GM18507 (cell line): ENCODE data around the gene HINT2.

Experiments
- DNase-seq: peaks from one replicate; pipeline ENCODE4 v3.0.0; 2011; ENCODE audit warnings: low read depth; ENCODE audit not compliant: insufficient read length; ENCODE audit errors: extremely low spot score
- FAIRE-seq: peaks from 2 replicates; lab custom pipeline; 2011; peaks lifted over from hg19 to GRCh38; lab: Jason Lieb, UNC

The HINT2 gene

DNA sequence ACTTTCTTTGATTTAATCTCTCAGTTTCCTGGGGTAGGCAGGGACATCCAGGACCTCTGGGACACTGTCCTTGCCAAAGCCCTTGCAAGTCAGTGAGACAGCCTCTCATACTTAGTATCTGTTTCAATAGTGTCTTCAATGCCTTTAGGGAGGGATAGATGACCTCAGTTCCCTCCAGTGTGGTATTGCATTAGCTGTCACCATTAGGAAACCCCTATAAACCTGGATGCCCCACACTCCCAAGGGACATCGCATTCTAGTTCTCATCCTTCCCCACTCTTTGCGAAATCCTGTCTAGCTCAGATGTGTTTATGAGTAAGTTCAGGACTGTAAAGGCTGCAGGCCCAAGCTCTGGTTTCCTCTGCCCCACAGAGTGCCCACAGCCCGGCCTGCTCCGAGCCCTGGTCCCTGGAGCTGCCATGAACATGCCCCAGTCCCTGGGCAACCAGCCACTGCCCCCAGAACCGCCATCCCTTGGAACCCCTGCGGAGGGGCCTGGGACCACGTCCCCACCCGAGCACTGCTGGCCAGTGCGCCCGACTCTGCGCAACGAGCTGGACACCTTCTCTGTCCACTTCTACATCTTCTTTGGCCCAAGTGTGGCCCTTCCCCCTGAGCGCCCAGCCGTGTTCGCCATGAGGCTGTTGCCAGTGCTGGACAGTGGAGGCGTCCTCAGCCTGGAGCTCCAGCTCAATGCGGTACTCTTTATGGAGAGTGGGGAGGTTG, 27.3 kb upstream of the HINT2 start:
- no peak for FAIRE-seq
- no peak for DNase-seq

DNA sequence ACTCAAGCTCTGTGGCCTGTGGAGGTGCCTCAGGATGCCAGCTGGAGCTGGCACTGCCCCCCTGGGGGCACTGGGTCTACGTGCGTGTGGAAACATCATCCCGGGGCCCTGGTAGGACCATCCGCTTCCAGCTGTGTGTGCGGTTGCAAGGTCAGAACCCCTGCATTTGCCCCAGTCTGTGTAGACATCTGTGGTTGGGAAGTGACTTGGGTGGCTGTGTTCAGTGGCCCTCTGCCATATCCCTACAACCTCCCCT, 26.7 kb upstream of the HINT2 start:
- FAIRE-seq (no peak), DNase-seq (no peak)

DNA sequence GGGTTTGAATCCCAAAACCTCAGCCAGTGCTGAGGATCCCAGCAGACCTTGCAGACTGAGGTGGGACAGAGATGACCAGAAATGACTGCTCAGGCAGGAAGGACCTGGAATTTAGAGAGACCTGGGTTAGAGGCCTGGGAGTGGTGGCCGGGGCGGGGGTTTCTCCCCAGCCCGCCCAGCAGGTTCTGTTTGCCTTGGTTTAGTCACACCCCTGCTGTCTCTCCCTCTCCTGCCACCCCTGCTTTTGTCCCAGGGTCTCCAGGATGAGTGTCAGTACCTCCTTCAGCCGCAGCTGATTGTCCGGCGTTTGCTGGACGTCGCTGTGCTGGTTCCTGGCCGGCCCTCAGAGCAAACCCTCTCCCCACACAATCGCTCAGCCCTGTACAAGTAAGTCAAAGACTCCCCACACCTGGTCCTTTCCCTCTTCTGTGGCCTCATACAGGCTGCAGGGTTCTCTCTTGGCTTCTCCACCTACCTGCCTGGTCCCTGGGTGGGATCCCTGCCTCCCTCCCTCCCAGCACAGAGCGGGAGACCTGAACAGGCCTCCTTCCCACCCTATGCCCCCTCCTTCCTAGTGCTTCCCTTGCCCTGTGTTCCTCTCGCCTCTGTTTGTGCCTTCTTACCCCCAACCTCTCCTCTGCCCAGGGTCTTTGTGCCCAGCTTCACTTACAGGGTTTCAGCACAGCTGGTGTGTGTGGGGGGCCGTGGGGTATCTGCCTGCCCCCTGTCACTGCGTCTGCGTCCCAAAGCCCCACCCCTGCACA, 26.2 kb upstream of the HINT2 start:
- no peak for DNase-seq
- FAIRE-seq = no peak

DNA sequence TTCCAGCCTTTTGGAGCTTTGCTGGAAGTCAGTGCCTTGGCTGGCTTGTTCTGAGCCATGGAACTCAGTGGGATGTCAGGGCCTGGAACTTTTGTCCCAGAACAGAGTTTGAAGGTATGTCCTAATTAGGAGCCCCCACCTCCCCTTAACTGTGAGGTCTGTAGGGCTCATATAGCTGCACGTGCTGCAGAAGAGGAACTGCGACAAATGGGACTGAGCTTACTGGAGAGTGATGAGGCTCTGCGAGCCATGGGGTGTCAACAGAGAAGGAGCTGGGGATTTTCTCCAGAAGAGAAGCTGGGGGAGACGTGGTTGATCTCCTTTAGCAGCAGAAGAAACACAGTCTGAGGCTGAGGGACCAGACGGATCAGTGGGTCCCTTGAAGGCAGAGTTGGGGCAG, 25.1 kb upstream of the HINT2 start:
- FAIRE-seq (no peak), DNase-seq (no peak)

DNA sequence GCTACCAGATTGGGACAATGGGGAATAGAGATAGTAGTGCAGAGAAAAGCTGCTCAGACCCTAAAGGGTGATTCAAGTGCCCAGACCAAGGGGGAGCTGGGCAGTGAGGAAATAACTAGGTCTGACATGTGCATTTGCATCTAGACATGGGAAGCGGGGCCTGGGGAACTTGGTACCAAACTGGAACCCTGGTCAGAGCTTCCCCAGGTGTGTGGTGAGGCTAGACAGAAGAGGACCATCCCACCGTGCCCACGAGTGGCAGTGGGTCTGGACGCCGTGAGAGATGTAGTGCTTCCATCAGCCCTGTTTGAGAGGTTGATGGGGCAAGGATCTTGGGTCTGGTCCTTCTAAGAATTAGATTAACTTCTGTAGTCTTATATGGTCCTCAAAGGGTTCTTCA, 21.8 kb upstream of the HINT2 start:
- DNase-seq = no peak
- no peak for FAIRE-seq

DNA sequence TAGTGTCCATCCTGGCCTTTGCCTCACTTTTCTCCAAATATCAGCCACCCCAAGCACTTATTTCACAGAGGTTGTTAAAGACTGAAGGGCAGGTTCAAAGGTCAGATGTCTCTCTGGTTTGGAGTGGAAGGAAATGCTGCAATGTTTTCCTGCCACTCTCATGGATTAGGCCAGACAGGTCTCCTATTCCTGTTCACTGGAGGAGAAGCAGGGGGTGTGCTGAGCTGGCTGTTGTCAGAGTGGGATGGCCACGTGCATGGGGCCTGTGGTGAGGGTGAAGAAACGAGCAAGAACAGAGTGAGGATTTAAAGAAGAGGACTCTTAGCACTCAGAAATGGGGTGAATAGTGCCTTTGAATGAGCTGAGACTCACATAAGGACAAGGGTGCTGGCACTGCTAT, 20.9 kb upstream of the HINT2 start:
- FAIRE-seq = peak; percentile 44
- DNase-seq = no peak

DNA sequence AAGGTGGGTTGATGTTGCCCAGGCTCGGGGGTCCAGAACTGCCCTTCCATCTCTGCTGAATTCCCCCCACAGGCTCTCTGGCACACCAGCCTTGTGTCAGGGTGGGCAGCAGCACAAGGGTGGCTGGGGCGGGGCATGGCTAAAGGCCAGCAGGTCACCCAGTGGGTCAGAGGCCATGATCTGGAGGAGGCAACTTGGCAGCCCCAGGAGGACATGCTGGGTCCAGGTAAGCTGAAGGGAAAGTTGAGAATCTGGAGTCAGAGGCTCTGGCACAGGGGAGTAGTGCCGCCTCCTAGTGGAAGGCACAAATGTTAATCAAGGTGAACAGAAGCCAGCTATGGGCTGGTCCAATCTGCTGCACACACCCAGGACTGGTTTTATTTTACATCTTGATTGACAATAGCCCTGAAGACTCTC, 20.4 kb upstream of the HINT2 start:
- peak; percentile 69 for FAIRE-seq

DNA sequence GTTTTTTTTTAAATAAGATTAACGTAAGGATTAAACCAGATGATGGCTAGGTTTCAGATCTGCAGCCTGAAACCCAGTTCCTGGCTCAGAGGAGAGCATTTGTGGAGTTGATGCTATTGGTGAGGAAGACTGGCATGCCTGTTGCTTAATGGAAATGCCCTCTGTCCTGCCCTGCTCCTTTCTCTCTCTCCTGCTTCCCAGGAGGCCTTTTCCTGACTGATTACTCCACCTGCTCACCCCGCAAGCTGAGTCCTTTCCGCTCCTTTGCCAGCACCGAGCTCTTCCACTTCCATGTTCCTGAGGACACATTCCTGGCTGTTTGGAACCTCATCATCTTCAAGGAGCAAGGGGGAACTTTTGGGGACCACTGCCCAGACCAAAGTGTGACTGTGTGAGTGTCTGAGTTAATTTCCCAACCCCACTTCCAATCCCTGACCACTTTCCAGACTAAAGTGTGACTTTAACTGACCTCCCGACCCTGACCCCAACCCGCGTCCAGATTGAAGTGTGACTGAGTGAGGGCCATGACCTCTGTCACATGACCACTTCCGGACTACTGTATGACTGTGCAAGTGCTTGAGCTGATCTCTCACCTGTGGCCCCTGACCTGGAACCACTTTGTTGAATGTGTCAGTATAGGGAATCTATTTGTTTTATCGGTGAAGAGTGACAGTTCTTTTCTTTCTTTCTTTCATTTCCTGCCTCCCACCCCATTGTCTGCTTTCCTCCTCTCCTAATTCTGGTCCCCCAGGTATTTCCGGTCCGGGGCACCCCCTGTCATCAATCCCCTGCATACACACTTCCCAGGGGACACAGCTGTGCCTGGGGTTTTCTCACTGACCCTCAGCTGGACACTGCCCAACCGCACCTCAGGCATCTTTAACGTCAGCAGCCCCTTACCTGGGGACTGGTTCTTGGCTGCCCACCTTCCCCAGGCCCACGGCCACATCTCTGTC, 19.7 kb upstream of the HINT2 start:
- DNase-seq (no peak), FAIRE-seq (peak; percentile 24)

More for the DNA sequence above, 20.4 kb upstream of the HINT2 start:
- DNase-seq = no peak

DNA sequence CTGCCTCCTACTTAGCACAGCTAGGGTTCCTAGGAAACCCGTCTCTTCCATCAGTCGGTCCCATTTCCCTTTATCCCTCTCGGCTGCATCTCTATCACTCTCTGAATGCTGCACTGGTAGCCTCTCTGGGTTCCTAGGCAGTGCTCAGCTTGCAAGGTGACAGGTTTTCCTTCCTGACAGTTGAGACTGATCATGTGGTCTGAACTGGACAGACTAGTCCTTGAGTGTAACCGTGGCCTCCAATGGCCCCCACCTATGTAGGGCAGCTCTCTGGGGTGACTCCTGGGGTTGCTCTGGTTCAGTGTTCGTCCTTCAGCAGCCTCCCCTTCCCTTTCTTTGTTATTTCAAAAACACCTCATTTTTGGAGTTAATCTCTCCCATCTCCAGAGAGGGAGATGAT, 18.0 kb upstream of the HINT2 start:
- FAIRE-seq = no peak

DNA sequence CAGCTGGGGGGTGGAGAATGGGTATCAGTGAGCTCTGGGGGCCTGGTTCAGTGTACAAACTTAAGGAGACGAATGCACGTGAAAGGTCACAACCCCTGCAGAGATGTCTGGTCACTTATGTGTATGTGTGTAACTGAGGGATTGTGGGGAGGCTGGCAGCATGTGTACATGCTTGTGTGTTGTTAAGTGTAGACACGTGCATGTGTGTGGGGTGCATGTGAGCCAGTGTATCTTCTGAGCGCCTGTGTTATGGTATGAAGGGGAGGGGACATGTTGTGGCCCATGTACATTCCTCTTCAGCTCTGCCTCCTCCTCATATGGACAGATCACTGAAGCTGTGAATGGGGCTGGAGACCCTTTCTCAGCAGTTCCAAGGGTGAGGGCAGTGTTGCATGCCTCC, 16.2 kb upstream of the HINT2 start:
- no peak for FAIRE-seq
- DNase-seq = no peak

More for the DNA sequence above, 18.0 kb upstream of the HINT2 start:
- no peak for DNase-seq

DNA sequence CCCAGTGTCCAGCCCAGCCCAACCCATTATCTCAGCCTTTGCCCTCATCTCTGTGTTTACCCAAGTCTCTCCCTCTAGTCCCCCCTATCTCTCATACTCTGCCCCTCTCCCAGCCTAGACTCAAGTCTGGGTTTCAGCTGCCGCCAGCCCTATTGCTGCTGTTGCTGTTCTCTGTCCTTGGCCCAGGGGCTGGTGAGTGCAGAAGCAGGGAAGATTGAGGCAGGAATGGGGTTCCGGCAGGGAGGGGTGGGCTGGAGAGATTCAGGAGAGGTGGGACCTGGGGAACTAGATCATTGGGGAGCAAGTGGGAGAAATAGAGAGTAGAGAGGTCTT, 14.9 kb upstream of the HINT2 start:
- no peak for FAIRE-seq
- DNase-seq = no peak

DNA sequence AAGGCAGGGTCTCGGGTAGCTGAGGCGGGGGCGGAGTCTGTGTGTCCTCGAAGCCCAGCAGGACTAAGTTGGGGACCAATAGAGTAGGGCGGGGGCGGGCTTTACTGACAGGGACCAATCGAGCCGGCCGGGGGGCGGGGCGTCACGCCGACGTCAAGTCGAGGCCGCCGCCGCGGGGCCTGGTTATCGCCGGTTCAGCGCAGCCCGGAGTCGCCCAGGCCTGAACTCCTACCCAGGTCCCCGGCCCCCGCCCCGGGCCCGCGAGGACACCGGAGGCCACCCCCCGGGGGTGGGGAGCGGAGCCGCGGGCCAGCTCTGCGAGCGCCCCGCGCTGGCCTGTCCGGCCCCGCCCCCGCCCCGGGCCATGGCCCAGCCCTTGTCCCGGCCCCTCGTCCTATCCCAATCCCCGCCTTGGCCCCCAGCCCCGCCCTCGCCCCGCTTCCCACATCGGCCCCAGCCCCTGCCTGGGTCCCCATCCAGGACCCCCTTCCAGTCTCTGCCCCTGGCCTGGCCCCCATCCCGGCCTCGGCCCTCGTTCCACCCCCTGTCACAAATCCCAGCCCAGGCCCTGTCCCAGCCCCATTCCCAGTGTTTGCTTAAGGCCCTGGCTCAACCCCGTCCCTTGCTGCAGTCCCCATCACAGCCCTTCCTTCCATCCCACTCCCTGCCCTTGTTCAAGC, 14.4 kb upstream of the HINT2 start, which contains the start of gene TMEM8B:
Gene TMEM8B (plus strand): TSS at position 145 of the 680 bp plus-strand sequence. CDS start 220 bp downstream, at position 365.
- DNase-seq (peak; percentile 90), FAIRE-seq (peak; percentile 79)

DNA sequence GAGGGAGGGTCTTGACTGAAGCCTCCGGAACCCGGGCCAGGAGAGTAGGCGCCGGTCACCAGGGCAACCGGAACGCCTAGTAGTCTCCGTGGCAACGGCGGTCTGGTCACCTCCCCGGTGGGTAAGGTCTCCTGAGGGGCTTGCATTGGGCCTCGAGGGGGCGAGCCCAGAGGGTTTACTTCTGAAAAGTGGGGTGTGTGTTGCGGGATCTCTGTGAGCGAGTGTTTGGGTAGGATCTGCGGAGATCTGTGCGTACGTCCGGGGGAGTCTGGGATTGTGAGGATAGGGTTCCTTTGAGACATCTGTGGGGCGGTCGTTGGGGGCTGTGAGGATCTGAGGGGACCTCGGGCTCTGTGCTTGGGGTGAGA, 13.9 kb upstream of the HINT2 start, which contains the start of gene FAM221B:
Gene FAM221B (minus strand): TSS at position 17 of the 368 bp plus-strand sequence. CDS start 2,571 bp downstream, outside the sequence.
- no peak for FAIRE-seq
- DNase-seq = no peak

DNA sequence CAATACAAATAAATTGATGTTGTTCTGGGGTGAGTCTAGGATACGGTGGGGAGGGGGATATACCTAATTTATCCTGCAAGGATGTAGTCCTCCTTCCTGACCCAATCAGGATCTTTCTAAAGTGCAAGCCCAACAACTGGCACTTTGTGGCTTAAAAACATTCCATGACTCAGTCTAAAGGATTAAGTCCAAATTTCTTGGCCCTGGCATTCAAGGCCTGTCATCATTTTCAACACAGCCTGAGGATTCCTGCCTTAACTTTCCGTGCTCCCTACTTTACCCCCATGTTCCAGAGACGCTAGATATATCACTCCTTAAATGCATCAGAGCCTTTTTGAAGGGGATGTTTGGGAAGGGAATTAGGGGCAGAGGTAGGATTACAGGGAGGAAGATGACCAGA, 12.6 kb upstream of the HINT2 start:
- no peak for DNase-seq
- no peak for FAIRE-seq

DNA sequence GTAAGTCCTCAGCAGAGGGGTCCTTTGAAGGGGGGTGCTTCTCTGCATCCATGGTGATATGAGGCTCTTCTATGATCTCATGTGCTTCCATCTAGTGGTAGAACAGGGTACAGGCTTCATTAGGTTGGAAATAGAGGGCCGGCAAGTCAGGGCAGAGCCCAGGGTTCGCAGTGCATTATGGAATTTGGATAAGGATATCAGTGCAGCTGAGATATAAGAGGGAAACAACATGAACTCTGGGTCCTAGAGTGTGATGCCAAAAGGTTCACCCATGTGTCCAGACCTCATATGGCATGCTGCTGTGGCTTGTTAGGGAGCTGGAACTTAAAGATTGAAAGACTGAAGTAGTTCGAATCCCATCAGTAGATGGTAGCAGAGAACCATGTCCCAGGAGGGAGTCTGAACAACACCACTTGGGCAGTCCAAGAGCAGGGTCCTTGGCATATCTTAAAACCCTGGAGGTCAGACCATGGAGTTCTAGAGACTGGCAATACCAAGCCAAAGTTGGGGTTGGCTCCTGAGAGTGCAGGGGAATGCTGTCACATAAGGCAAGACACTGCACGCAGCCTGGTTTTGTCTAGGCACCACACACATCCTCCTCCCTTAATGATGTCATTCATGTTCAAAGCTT, 11.3 kb upstream of the HINT2 start:
- no peak for DNase-seq
- FAIRE-seq = peak; percentile 71

DNA sequence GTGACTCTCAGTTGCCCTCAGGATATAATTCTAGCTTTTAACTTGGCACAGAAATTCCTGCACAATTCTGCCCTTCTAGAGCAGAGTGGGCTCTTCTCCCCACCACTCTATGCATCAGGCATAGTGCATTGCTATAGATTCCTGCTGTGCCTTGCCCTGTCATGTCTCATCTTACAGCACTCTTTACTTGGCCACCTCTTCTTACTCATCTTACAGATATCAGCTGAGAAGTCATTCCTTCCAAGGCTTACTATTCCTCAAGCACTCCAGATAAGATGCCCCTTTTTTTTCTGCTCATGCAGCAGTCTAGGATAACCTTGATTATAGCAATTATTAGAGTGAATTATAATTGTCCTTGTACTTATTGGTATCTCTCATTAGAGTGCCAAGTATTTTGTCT, 8.1 kb upstream of the HINT2 start:
- DNase-seq (no peak), FAIRE-seq (no peak)

DNA sequence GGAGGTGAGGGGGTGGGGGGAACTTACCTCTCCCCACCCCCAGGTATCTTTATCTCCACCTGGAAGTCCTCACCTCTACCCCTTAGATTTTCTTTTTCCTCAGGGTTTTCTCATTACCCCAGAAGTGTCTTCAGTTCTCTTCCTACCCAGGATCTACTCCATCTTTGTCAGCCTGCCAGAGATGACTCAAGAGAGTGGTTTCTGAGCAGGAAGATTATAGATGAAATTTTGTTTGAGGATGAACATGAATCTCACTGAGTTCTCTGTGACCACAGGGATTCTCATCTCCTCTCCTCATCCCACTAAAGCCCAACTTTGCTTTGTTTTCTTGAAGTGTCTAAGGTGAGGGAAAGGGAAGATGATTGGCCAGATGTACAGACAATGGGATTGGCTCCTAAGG, 5.2 kb upstream of the HINT2 start:
- no peak for DNase-seq
- FAIRE-seq = no peak

DNA sequence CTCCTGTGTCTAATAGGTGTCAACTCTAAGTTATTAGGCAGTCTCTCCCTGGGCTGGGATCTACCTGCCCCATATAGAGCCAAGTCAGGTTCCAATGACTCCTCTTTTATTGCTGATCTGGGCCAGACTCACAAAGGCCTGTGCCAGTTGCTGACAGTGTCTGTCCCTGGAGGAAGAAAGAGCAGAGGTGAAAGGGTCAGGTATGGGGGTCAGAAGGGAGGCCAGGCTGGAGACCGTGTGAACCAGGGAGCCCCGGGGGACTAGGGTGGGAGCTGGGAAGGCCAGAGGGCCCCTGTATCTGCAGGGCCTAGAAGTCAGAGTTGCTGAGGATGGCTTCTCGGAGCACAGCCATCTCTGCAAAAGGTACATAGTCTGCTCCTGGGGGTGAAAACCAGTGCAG, 3.5 kb upstream of the HINT2 start:
- DNase-seq (no peak), FAIRE-seq (no peak)

DNA sequence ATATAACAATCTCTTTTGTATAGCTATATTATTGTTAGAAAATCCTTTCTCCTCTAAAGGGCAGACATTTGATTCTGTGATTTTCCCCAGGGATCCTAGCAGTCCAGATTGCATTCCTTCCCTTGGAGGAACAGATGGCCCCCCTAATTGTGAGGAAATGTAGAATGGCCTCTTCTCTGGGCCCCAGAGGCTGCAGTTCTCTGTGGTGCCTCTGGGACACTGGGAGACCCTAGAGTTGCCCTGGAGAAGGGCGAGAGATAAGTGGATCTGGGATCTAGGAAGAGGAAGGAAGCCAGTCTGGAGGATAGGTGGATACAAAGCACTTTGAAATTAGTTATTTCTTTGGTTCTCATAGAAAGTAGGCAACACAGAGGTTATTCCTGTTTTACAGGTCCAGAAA, 1.9 kb upstream of the HINT2 start:
- DNase-seq (no peak), FAIRE-seq (no peak)
